NCI-H1105 (cell line): Measurements from ENCODE around the gene FKBP15.

Source experiments
- DNase-seq: peaks from one replicate; lab custom pipeline; 2025; lab: John Stamatoyannopoulos, UW

The FKBP15 gene

GRCh38 chr9:113228130-113228665 lies 7.1 kb upstream of the FKBP15 start:
- DNase-seq: no peak

GRCh38 chr9:113227436-113227835 lies 6.4 kb upstream of the FKBP15 start:
- DNase-seq: no peak

GRCh38 chr9:113223963-113224362 lies 2.9 kb upstream of the FKBP15 start:
- DNase-seq: no peak

GRCh38 chr9:113222482-113222841 lies 1.4 kb upstream of the FKBP15 start:
- no peak for DNase-seq

GRCh38 chr9:113221800-113222481 lies 864 bp upstream of the FKBP15 start:
- DNase-seq: no peak

GRCh38 chr9:113220467-113221002 lies 542 bp downstream of the FKBP15 start:
- no peak for DNase-seq

- DNase-seq: no peak
Measured at GRCh38 chr9:113219969-113220368, 1.1 kb downstream of the FKBP15 start.

GRCh38 chr9:113219186-113219936 lies 1.7 kb downstream of the FKBP15 start:
- DNase-seq: no peak

GRCh38 chr9:113216406-113216805 lies 4.7 kb downstream of the FKBP15 start:
- DNase-seq: no peak

- DNase-seq: no peak
Measured at GRCh38 chr9:113215132-113215531, 5.9 kb downstream of the FKBP15 start.

GRCh38 chr9:113210815-113211214 lies 10.3 kb downstream of the FKBP15 start:
- DNase-seq: no peak

- DNase-seq: no peak
Measured at GRCh38 chr9:113205861-113206260, 15.2 kb downstream of the FKBP15 start.

- DNase-seq: no peak
Measured at GRCh38 chr9:113205432-113205831, 15.6 kb downstream of the FKBP15 start.

GRCh38 chr9:113199683-113200329 lies 21.3 kb downstream of the FKBP15 start:
- DNase-seq: no peak

GRCh38 chr9:113192455-113192854 lies 28.6 kb downstream of the FKBP15 start:
- DNase-seq: no peak

- DNase-seq: no peak
Measured at GRCh38 chr9:113187929-113188595, 33.0 kb downstream of the FKBP15 start.

GRCh38 chr9:113186137-113186755 lies 34.8 kb downstream of the FKBP15 start:
- no peak for DNase-seq

GRCh38 chr9:113185271-113185670 lies 35.8 kb downstream of the FKBP15 start:
- DNase-seq: no peak

GRCh38 chr9:113184539-113184938 lies 36.5 kb downstream of the FKBP15 start:
- DNase-seq: no peak

GRCh38 chr9:113183956-113184488 lies 37.1 kb downstream of the FKBP15 start:
- no peak for DNase-seq

GRCh38 chr9:113181165-113181564 lies 39.9 kb downstream of the FKBP15 start:
- no peak for DNase-seq
